DND-41 (cell line): ENCODE measurements around the gene SPECC1.
"Not testable (repeated sequence)": the region's sequence is repeated elsewhere in the genome, so short reads cannot be mapped to it uniquely, and the experiment has no call there.

ENCODE experiments used
- ATAC-seq: fragments of 200-7000 bp; cut with Tn5 transposase; 3 replicates; pipeline ENCODE4 v1.9.1; 2021; ENCODE audit warnings: low read depth; ENCODE audit not compliant: insufficient read depth
- DNase-seq: peaks from one replicate; pipeline ENCODE4 v3.0.0-alpha.2; 2020
- H2AFZ ChIP-seq: 2 replicates; pipeline ENCODE4 v1.6.0; 2012; ENCODE audit warnings: low read depth, low read length
- H3K27ac ChIP-seq: 2 replicates; pipeline ENCODE4 v1.5.1; 2012; ENCODE audit warnings: low read length, inconsistent platforms
- H3K27me3 ChIP-seq: fragments of 200-600 bp; sonication (generic); 2 replicates; pipeline ENCODE4 v1.6.0; 2012; ENCODE audit warnings: low read length, mild to moderate bottlenecking, inconsistent platforms; ENCODE audit not compliant: insufficient read depth, poor library complexity
- H3K36me3 ChIP-seq: 2 replicates; pipeline ENCODE4 v1.5.1; 2012; ENCODE audit warnings: low read length, inconsistent platforms; ENCODE audit not compliant: insufficient read depth
- H3K4me1 ChIP-seq: 2 replicates; pipeline ENCODE4 v1.5.1; 2012; ENCODE audit warnings: mild to moderate bottlenecking, low read length; ENCODE audit not compliant: insufficient read depth
- H3K4me2 ChIP-seq: 2 replicates; pipeline ENCODE4 v1.6.0; 2012; ENCODE audit warnings: mild to moderate bottlenecking, moderate library complexity, low read length, inconsistent platforms; ENCODE audit not compliant: insufficient read depth
- H3K4me3 ChIP-seq, 2 experiments: fragments of 200-600 bp in 1 of 2; shearing (Covaris generic) in 1 of 2; 2 replicates each; pipeline ENCODE4 v1.5.1; 2012 to 2016; ENCODE audit warnings: inconsistent platforms in 2 of 2, low read length in 2 of 2, mild to moderate bottlenecking in 2 of 2, low read depth in 1 of 2, moderate library complexity in 1 of 2
- H3K79me2 ChIP-seq: 2 replicates; pipeline ENCODE4 v1.6.0; 2012; ENCODE audit warnings: low read length, inconsistent platforms; ENCODE audit not compliant: insufficient read depth
- H3K9ac ChIP-seq: 2 replicates; pipeline ENCODE4 v1.6.0; 2012; ENCODE audit warnings: low read depth, mild to moderate bottlenecking, inconsistent platforms, low read length, moderate library complexity
- H3K9me3 ChIP-seq: 2 replicates; pipeline ENCODE4 v1.5.1; 2012; ENCODE audit warnings: low read length, moderate library complexity, mild to moderate bottlenecking, inconsistent platforms; ENCODE audit not compliant: insufficient read depth, severe bottlenecking
- H4K20me1 ChIP-seq: 2 replicates; pipeline ENCODE4 v1.6.0; 2012; ENCODE audit warnings: low read length; ENCODE audit not compliant: insufficient read depth
- EZH2 ChIP-seq: IDR thresholded peaks from 3 replicates; pipeline ENCODE4 v1.6.1; 2012; ENCODE audit warnings: borderline replicate concordance, low read depth, mild to moderate bottlenecking, moderate library complexity, low read length, inconsistent platforms; ENCODE audit not compliant: severe bottlenecking
- TF ChIP-seq, protein P1 (sequence below): IDR thresholded peaks from 2 replicates; pipeline ENCODE4 v1.5.1; 2012; ENCODE audit warnings: borderline replicate concordance, low read length, moderate library complexity, mild to moderate bottlenecking; ENCODE audit not compliant: poor library complexity, severe bottlenecking; ENCODE audit errors: extremely low read depth

SPECC1 gene

DNA sequence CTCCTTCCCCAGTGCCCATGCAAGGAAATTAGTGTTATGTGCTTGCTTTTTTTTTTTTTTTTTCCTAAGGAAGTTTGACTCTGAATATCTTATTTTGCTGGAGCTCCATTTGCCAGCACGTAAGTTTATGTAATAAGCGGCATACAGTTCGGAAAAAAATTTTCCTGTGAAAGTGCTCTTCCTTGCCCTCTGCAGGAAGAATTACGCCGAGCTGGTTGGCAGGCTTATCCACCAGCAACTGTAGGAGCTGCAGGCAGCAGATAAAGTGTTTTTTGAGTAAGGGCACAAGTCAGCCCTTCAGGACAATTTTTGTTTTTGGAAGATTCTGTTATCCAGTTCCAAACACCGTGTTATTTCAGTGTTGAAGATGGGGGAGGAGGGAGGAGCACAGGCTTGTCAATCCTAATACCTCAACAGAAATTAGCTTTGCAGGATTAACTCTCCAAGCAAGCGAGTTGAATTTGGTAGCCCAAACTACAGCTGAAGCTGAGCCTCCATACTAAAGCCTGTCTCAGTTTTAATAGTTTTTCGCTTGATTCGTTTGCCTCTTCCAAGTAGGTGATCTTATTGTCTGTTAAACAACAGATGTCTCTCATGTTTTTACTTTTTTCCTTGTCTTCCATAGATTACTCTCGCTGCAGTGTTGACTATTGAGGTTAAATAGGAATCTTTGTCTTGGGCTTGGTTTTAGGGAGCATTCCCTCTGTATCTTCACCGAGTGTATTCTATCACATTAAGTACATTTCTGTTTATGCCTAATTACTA lies 1.1 kb downstream of the SPECC1 start:
- Histone ChIP-seq H3K79me2 (no peaks in the 10 kb centered on the region), H2AFZ (no peak overlapping the region), H3K4me2 (0 out of 2 replicates have a peak overlapping the region, but pooled peaks have one; percentile 96), H3K4me3 (no peak overlapping the region), H3K27me3 (peaks cover 46% of the 10 kb centered on the region), H3K36me3 (no peaks in the 10 kb centered on the region), H3K27ac (no peak overlapping the region), H3K9ac (no peak overlapping the region), H3K9me3 (no peaks in the 10 kb centered on the region), H4K20me1 (no peaks in the 10 kb centered on the region), H3K4me1 (peaks cover 16% of the 10 kb centered on the region)
- TF ChIP-seq EZH2: no peak
- TF ChIP-seq, protein P1, sequence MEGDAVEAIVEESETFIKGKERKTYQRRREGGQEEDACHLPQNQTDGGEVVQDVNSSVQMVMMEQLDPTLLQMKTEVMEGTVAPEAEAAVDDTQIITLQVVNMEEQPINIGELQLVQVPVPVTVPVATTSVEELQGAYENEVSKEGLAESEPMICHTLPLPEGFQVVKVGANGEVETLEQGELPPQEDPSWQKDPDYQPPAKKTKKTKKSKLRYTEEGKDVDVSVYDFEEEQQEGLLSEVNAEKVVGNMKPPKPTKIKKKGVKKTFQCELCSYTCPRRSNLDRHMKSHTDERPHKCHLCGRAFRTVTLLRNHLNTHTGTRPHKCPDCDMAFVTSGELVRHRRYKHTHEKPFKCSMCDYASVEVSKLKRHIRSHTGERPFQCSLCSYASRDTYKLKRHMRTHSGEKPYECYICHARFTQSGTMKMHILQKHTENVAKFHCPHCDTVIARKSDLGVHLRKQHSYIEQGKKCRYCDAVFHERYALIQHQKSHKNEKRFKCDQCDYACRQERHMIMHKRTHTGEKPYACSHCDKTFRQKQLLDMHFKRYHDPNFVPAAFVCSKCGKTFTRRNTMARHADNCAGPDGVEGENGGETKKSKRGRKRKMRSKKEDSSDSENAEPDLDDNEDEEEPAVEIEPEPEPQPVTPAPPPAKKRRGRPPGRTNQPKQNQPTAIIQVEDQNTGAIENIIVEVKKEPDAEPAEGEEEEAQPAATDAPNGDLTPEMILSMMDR: no peak
- DNase-seq (no peak), ATAC-seq (no peak)

DNA sequence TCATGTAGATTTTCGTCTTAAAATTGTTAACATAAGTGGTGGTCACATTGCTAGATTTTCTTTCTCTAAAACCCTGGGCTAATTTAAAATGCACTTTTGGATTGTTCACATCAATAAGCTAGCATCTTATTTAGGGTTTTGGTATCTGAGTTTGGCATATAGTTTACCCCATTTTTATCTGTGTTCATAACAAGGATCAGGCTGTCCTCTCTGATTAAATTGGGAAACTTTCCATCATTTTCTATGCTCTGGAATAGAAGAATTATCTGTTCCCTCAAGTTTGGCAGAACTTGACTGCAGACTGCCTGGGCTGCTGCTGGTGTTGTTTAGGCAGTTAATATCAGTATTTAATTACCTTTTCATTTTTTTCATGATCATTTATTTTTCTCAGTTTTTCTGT lies 1.8 kb downstream of the SPECC1 start:
- TF ChIP-seq, protein P1: no peak
- no peak for TF ChIP-seq EZH2
- Histone ChIP-seq H3K4me1 (peaks cover 16% of the 10 kb centered on the region), H3K9ac (no peak overlapping the region), H3K36me3 (no peaks in the 10 kb centered on the region), H3K9me3 (no peaks in the 10 kb centered on the region), H3K79me2 (no peaks in the 10 kb centered on the region), H3K4me3 (no peak overlapping the region), H3K27ac (no peak overlapping the region), H3K27me3 (peaks cover 45% of the 10 kb centered on the region), H4K20me1 (no peaks in the 10 kb centered on the region), H3K4me2 (no peak overlapping the region), H2AFZ (no peak overlapping the region)
- ATAC-seq (no peak), DNase-seq (no peak)

DNA sequence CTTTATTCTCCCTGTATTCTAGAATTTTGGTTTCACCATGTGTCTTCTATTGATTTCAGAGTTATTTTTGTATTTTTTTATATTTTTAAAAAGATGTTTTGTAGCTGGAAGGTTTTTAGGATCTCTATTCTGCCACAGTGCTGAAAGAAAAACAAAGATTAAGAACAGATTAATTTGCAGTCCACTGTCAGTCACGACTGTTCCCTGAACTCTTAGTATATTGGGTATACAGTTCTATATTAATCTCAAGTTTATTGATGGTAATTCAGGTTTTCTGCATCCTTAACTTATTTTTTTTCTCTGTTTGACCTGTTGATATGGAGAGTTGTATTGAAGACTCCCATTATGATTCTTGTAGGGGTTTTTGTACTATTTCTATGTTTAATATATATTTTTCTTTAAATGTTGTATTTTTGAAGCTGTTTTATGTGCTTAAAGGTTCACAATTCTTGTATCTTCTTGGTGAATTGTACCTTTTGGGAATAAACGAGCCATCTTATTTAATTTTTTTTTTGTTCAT lies 2.9 kb downstream of the SPECC1 start:
- peaks cover 34% of the 10 kb centered on the region for H3K27me3 ChIP-seq
- ATAC-seq: no peak
- H3K27ac ChIP-seq: no peak overlapping the region
- H3K79me2 ChIP-seq: no peaks in the 10 kb centered on the region
- TF ChIP-seq, protein P1: no peak
- TF ChIP-seq EZH2: no peak
- peaks cover 16% of the 10 kb centered on the region for H3K4me1 ChIP-seq
- no peaks in the 10 kb centered on the region for H3K9me3 ChIP-seq
- no peak overlapping the region for H3K9ac ChIP-seq
- H3K4me3 ChIP-seq: no peak overlapping the region
- no peak overlapping the region for H2AFZ ChIP-seq
- DNase-seq: no peak
- H4K20me1 ChIP-seq: no peaks in the 10 kb centered on the region
- no peaks in the 10 kb centered on the region for H3K36me3 ChIP-seq
- H3K4me2 ChIP-seq: no peak overlapping the region

DNA sequence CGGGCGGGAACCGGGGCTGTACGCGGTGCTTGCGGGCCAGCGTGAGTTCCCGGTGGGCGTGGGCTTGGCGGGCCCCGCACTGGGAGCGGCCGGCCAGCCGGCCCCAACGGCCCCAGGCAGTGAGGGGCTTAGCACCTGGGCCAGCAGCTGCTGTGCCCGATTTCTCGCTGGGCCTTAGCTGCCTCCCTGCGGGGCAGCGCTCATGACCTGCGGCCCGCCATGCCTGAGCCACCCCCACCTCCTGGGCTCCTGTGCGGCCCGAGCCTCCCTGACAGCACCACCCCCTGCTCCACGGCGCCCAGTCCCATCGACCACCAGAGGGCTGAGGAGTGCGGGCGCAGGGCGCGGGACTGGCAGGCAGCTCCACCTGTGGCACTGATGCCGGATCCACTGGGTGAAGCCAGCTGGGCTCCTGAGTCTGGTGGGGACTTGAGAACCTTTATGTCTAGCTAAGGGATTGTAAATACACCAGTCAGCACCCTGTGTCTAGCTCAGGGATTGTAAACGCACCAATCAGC lies 7.4 kb downstream of the SPECC1 start:
- H3K27ac ChIP-seq, H2AFZ ChIP-seq, H3K36me3 ChIP-seq, H3K79me2 ChIP-seq, H3K4me1 ChIP-seq, H3K4me2 ChIP-seq, ATAC-seq, H3K27me3 ChIP-seq, H3K9me3 ChIP-seq, DNase-seq, H3K4me3 ChIP-seq, H3K9ac ChIP-seq, H4K20me1 ChIP-seq: not testable (repeated sequence)
